NCI-H1930 (cell line): ENCODE data around the gene ACOX3.

ENCODE experiments used
- DNase-seq, 2 experiments: peaks; one replicate each; lab custom pipeline; 2025; lab: John Stamatoyannopoulos, UW

ACOX3 gene

GRCh38 chr4:8372506-8372905, 68.0 kb downstream of the ACOX3 start:
- DNase-seq, result no peak

- DNase-seq, result no peak
These were observed 68.9 kb downstream of the ACOX3 start for GRCh38 chr4:8371596-8371995.

GRCh38 chr4:8370835-8371595, 69.5 kb downstream of the ACOX3 start:
- no peak for DNase-seq

- DNase-seq, result no peak
These were observed 70.3 kb downstream of the ACOX3 start for GRCh38 chr4:8370106-8370787.

GRCh38 chr4:8369426-8370105, 71.0 kb downstream of the ACOX3 start:
- no peak for DNase-seq

GRCh38 chr4:8368998-8369397, 71.5 kb downstream of the ACOX3 start:
- no peak for DNase-seq

- no peak for DNase-seq
These were observed 72.5 kb downstream of the ACOX3 start for GRCh38 chr4:8368061-8368481.

- no peak for DNase-seq
These were observed 73.9 kb downstream of the ACOX3 start for GRCh38 chr4:8366601-8367000.

GRCh38 chr4:8365951-8366350, 74.6 kb downstream of the ACOX3 start:
- no peak for DNase-seq

- no peak for DNase-seq
These were observed 75.2 kb downstream of the ACOX3 start for GRCh38 chr4:8365353-8365752.

- DNase-seq, result no peak
These were observed 75.6 kb downstream of the ACOX3 start for GRCh38 chr4:8364848-8365350.

GRCh38 chr4:8364141-8364540, 76.4 kb downstream of the ACOX3 start:
- no peak for DNase-seq

- DNase-seq, result no peak
These were observed 78.0 kb downstream of the ACOX3 start for GRCh38 chr4:8362483-8362882.

- DNase-seq, result no peak
These were observed 81.3 kb downstream of the ACOX3 start for GRCh38 chr4:8359193-8359592.

- no peak for DNase-seq
These were observed 83.7 kb downstream of the ACOX3 start for GRCh38 chr4:8356856-8357255.

- DNase-seq, result no peak
These were observed 84.5 kb downstream of the ACOX3 start for GRCh38 chr4:8355864-8356565.

GRCh38 chr4:8355306-8355705, 85.2 kb downstream of the ACOX3 start:
- no peak for DNase-seq

GRCh38 chr4:8353912-8354453, 86.5 kb downstream of the ACOX3 start:
- DNase-seq, result no peak

GRCh38 chr4:8353158-8353669, 87.3 kb downstream of the ACOX3 start:
- no peak for DNase-seq

- no peak for DNase-seq
These were observed 88.0 kb downstream of the ACOX3 start for GRCh38 chr4:8352368-8353157.

GRCh38 chr4:8351931-8352367, 88.6 kb downstream of the ACOX3 start:
- no peak for DNase-seq
